SK-MEL-5 (cell line): ENCODE data around the gene GOLPH3L. TPM values are rescaled to one million over a fixed set of nuclear protein-coding genes. Genes with fewer than 3 reads are reported as not detected.
"Not testable (repeated sequence)": the region's sequence is repeated elsewhere in the genome, so short reads cannot be mapped to it uniquely, and the experiment has no call there.

ENCODE experiments used
- DNase-seq: peaks from one replicate; pipeline ENCODE4 v3.0.0-alpha.2; 2016; ENCODE audit warnings: low read depth, low spot score
- in situ Hi-C: cut with HindIII; loops from 2 replicates; pipeline ENCODE4 v1.10.0; 2016; ENCODE audit warnings: low sequenced_read_pairs, high pct_unique_total_duplicates, low pct_unique_long_range_greater_than_20kb
- total RNA-seq: library from RNA; depleted of rRNA; stranded (reverse); fragments of >200 nt; shearing (Covaris generic); gene quantifications from 2 replicates; pipeline ENCODE4 v1.2.3, GENCODE V29; 2014

GOLPH3L gene
- total RNA-seq, 1 experiment from 2014 or later = 6.6 TPM

DNA sequence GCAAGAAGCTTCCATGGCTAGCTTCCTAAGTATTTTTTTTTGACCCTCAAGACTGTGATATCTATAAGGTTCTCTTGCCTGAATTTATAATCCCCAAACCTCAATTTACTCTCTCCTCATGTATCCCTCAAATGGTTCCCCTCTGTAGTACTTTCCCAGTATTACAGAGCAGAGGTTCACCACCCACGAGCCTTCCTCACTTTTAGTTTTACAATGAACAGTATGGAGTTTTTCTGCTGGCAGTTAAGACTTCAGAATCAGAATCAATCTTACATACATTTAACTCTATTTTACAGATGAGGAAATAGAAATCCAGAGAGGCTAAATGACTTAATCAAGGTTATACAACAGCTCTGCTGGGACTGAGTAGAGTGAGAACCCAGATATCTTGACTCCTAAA, 72.4 kb downstream of the GOLPH3L start:
- DNase-seq, in situ Hi-C loops: not testable (repeated sequence)

DNA sequence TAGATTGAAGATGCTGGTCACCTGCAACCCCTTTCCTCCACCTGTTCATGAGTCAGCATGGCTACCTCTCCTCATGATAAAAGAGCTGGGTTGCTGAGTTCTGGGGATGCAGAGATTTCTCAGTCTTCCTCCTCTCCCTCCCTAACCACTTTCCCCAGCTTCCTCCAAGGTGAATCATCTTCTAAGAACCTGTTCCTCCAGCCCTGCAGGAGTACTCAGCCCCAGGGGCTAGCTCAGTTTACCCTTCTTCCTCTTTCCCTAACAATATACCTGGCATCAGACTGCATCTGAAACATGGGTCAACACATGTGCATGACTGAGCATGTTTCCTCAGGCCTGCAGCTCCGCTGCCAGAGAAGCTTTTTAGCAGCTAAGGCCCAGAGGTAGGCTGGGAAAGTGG, 72.8 kb downstream of the GOLPH3L start:
- DNase-seq, in situ Hi-C loops: not testable (repeated sequence)

DNA sequence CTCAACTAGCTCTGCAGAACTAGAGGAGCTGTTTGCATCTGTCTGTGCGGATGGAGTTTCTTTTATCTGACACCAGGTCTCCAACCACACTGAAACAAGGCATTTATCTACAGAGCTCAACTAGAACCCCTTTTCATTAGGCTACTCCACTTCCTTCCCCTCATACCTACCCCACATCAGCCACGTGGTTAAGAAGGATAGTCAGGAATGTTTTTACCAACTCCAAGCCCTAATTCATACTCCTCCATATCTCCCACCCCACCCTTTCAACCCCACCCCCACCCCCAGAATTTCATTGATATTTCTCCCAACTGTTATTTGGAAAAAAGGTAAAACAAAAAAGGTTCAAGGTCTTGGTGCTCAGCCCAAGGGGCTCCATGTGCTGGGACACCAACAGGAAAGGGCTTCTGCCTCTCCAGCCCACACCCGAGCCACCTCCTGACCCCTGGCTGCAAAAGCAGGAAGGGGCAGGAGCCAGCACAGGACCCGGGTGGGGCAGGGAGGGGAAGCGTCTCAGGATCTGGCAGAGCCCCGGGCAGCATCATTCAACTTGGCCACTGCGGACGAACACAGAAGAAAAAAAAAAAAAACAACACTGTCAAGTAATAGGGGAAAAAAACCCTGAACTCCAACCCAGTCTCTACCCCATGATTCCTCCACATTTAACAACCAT, 74.5 kb downstream of the GOLPH3L start:
- no peak for DNase-seq
- in situ Hi-C loops = no loop called here

DNA sequence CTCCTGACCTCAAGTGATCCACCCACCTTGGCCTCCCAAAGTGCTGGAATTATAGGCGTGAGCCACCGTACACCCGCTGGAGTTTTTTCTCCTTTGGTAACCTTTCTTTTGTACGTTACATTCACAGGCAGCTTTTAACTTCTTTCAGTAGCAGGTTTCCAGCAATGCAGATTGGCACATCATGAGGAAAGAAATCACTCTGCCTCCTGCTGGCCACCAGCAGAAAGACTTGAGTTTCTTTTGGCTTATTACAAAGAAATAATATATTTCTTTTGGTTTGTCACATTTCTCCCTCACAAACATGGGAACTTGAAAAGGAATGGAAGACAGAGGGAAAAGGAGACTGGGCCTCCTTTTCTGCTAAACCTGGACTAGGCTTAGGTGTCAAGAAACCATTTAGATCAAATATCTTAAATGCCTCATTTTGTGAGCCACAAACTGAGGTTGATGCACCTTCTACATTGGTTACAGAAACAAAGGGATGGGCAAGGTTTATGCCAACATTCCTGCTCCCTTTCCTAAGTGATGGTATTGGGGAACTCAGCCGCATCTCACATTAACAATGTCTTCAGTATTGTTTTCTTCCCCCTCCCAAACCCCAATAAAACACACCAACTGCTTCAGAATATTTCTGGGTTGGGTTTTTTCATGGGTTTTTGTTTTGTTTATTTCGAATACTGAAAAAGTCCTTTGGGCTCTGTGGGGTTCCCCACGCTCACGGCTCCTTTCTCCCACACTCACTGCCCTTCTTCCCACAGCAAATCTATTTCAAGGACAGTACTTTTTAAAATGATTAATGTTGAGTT, 75.3 kb downstream of the GOLPH3L start:
- peak; percentile 69 for DNase-seq
- in situ Hi-C loops = no loop called here

DNA sequence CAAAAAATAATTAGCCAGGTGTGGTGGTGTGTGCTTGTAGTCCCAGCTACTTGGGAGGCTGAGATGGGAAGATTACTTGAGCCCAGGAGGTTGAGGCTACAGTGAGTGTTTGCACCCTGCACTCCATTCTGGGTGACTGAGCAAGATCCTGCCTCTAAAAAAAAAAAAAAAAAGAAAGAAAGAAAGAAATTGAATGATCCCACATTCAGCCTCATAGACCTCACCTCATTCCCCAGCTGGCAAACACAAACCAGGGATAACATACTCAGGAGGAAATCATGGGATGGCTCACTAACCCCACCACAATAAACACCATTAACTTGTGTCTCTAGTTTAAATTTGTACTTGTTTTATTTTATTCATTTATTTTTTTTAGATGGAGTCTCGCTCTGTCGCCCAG, 76.0 kb downstream of the GOLPH3L start:
- DNase-seq = no peak
- in situ Hi-C loops = no loop called here

DNA sequence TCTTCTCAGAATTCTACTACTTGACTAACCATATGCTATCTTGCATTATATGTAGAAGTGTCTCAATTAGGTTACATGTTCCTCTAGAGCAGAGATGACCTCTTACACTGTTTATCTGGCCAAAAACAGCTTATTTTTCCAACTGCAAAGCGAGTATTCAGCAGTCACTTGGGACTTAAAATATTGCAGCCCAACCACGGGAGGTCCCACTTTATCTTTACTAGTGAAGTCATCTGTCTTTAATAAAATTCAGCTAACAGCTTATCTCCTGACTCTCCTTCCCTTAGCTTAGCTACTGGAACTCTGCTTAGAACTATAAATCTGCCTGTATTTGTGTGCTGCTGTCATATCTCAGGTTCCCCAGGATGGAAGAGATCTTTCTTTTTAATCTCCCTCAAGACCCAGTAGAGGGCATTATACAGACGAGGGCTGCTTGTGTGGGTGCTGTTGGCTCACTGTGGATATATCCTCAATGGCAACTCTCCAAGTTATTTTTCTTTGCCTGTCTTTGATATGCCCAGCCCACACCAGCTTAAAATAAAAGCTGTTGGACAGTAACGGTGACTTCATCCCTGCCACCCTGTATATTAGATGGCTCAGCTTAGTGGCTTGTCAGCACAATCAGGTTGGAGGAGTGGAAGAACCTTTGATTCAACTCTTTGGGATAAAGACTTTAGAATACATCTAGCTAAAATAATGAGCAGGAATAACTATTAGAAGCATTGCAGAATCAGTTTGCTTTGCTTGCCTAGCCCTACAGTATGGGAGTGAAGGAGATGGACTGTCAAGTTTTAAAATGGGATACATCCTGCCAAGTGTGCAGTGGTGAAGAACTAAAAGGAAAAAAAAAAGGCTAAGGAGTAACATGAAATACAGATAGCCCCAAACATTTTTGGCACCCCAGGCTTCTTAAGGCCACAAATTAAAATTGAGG, 77.1 kb downstream of the GOLPH3L start:
- DNase-seq = peak; percentile 73
- in situ Hi-C loops = no loop called here

DNA sequence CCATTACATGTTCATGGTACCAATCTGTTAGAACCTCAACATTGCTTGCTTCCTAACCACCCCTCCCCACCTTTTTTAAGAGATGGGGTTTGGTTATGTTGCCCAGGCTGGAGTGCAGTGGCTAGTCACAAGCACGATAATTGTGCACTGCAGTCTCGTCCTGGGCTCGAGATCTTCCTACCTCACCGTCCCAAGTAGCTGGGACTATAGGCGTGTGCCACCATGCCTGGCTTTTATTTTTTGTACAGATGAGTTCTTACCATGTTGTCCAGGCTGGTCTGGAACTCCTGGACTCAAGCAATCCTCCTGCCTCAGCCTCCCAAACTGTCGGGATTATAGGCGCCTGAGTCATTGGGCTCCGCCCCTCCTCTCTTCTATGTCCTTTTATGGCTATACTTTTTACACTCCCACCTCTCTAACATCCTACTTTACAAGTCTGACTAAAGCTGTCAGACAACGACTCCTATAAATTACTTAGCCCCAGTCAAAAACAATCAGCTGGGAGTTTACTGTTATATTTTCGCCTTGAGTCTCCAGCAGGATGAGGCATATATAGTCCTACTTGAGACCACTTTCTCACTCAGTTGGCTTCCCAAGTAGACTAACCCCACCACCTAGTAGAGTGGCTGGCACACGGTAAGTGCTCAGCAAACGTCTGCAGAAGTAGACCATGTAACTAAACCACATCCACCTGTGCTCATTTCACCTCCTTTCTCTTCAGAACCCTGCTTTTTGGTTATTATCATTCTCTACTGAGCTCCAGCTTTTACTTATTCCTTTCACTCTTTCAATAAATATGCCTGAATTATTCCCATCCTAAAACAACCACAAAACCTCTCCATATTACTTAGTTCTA, 81.4 kb downstream of the GOLPH3L start:
- DNase-seq = no peak
- in situ Hi-C loops = no loop called here

DNA sequence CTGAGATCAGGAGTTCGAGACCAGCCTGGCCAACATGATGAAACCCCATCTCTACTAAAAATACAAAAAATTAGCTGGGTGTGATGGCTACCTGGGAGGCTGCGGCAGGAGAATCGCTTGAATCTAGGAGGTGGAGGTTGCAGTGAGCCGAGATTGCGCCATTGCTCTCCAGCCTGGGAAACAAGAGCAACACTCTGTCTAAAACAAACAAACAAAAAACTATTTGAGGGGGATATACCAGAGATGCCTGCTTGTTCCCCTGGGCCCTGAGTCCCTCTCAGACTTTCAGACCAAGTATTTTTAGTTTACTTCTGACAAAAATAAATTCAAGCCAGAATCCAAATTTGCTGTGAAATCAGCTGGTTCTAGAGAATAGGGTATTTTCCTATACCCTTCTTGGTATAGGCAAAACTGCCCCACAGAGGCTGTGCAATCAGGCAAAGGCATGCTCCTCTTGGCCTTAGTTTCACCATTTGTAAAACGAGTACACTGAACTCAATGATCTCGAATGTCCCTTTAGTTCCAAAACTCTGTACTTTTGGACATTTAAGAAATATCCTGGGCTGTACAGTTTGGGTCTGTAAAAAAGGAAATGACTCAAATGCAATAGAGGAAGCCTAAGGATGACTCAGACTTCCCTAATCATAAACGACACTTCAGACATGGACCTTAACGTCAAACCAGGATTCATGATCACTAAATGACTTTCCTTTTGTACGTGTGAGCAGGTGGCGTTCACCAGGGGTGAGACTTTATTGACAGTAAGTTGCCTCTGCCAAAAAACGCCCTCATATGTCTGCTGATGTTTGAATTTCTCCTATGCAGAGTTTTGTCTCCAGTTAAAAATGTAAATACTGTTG, 83.7 kb downstream of the GOLPH3L start:
- in situ Hi-C loops = no loop called here
- DNase-seq = peak; percentile 59

DNA sequence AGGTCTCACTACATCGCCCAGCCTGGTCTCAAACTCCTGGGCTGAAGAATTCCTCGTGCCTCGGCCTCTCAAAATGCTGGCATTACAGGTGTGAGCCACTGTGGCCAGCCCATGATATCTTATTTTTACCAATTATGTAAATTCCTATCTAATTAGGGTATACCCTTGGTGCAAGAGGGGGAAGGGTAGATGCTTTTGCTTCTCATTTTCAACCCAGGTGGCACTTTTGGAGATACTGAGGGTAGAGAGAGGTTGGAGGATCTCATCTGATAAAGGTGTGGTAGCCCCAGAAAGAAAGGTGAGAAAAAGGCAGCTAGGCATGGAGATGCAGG, 85.0 kb downstream of the GOLPH3L start:
- no peak for DNase-seq
- in situ Hi-C loops = no loop called here

DNA sequence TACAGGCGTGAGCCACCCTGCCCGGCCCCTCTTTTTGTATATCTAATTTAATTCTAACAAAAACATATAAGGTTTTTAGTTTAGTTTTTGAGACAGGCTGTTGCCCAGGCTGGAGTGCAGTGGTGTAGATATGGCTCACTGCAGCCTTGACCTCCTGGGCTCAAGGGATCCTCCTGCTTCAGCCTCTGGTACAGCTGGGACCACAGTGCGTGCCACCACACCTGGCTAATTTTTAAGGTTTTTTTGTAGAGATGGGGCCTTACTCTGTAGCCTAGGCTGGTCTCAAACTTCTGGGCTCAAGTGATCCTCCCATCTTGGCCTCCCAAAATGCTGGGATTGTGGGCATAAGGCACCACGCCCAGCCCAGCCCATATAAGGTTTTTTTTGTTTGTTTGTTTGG, 86.4 kb downstream of the GOLPH3L start:
- in situ Hi-C loops = no loop called here
- DNase-seq = no peak

DNA sequence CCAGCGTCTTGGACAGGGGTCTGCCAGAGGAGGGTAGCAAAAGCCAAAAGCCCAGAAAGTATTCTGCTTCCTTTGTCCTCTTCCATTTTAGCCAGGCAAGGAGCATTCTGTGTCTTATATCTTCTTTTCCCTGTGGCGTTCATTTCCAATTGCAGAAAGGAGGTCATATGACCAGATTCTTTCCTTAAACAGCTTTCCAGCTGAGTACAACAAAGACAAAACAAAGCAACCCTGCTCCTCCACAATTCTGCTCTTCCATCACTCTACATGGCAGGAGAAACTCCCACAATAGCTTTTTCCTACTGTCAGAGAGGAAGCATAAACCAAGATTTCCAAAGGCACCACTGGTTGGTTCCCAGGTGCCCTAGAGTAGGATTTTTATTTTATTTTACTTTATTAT, 87.2 kb downstream of the GOLPH3L start:
- peak; percentile 21 for DNase-seq
- in situ Hi-C loops = no loop called here

DNA sequence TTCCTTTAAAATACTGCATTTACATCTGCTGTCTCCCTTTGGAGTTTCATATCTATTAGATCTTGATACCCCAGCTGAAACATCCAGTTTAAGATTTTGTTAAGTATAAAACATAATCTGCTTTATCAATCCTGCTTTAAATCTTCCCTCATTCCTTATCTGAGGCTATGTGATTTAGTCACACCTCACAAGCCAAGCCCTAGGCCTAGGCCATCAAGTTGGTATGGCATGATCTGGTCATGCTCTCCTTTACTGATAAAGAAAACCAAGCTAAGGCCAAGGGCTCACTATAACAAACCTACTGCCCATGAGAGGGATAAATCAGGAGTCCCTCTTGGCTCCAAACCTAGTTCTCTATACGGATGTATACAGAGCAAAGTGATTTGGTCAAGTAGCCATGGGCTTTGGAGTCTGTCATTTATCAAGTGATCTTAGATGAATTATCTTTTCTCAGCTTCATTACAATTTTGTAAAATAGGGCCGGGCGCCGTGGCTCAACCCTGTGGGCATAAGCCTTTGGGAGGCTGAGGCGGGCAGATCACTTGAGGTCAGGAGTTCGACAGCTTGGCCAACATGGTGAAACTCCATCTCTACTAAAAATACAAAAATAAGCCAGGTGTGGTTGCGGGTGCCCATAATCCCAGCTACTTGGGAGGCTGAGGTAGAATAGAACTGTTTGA, 90.4 kb downstream of the GOLPH3L start:
- in situ Hi-C loops = no loop called here

DNA sequence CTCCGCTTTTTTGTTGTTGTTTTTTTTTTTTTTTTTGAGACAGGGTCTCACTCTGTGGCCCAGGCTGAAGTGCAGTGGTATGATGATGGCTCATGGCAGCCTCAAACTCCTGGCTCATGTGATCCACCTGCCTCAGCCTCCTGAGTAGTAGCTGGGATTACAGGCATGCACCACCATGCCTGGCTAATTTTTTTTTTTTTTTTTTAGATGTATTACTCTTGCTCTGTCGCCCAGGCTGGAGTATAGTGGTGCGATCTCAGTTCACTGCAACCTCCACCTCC, 91.6 kb downstream of the GOLPH3L start:
- in situ Hi-C loops, DNase-seq: not testable (repeated sequence)

More for the DNA sequence above, 90.4 kb downstream of the GOLPH3L start:
- DNase-seq = no peak

DNA sequence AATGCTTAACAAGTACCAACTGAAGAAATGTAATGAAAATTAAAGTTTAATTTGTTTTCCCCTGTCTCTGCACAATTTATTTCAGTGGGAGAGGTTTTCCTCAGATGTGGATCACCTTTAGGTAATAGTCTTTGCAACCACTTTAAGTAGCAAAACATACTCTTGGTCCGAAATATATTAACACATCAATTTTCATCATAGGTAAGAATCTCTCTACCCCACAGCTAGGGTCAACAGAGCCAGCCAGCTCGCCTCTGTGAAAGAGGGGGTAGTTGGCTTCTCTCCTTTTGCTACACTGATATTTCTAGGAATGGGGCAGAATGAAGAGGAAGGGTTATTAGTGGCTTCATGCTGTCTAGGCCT, 92.7 kb downstream of the GOLPH3L start:
- in situ Hi-C loops = no loop called here
- DNase-seq = no peak

DNA sequence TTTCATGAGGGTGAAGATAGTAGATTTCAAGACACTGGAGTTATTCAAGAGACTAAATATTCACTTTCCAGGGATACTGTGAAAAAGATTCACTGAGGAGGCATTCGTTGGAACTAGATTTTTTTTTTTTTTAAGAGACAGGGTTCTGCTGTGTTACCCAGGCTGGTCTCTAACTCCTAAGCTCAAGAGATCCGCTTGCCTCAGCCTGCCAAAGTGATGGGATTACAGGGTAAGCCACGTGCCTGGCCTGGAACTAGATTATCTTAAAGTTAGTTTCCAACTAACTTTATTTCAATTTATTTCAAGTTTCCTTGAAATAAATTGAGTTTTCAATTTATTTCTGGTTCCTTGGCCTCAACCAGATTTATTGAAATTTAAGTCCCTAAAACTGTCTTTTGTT, 93.2 kb downstream of the GOLPH3L start:
- in situ Hi-C loops = no loop called here

DNA sequence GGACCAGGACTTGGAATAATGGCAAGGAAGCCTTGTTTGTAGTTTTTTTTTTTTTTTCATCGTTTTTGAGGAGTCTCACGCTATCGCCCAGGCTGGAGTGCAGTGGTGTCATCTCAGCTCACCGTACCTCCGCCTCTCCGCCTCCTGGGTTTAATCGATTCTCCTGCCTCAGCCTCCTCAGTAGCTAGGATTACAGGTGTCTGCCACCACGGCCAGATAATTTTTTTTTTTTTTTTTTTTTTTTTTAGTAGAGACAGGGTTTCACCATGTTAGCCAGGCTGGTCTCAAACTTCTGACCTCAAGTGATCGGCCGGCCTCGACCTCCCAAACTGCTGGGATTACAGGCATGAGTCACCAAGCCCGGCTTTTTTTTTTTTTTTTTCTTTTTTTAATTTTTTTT, 94.6 kb downstream of the GOLPH3L start:
- in situ Hi-C loops, DNase-seq: not testable (repeated sequence)

More for the DNA sequence above, 93.2 kb downstream of the GOLPH3L start:
- DNase-seq = no peak
